GM10266 (cell line): ENCODE results near the gene FAF1.
A peak's percentile ranks its signal among the peaks of the same experiment; 100 is the strongest.
"Not testable (repeated sequence)": the region's sequence is repeated elsewhere in the genome, so short reads cannot be mapped to it uniquely, and the experiment has no call there.

Experiments used
- DNase-seq: peaks from one replicate; pipeline ENCODE4 v3.0.0; 2012; ENCODE audit errors: extremely low spot score
- TF ChIP-seq, protein P1 (sequence below): IDR thresholded peaks from 2 replicates; pipeline ENCODE4 v1.5.1; 2012; ENCODE audit warnings: mild to moderate bottlenecking, low read depth; ENCODE audit not compliant: control insufficient read depth, insufficient read depth; ENCODE audit errors: missing control alignments

Gene FAF1

GRCh38 chr1:50959303-50959912 lies 659 bp downstream of the FAF1 start:
- peak; percentile 34 for DNase-seq
- TF ChIP-seq, protein P1, sequence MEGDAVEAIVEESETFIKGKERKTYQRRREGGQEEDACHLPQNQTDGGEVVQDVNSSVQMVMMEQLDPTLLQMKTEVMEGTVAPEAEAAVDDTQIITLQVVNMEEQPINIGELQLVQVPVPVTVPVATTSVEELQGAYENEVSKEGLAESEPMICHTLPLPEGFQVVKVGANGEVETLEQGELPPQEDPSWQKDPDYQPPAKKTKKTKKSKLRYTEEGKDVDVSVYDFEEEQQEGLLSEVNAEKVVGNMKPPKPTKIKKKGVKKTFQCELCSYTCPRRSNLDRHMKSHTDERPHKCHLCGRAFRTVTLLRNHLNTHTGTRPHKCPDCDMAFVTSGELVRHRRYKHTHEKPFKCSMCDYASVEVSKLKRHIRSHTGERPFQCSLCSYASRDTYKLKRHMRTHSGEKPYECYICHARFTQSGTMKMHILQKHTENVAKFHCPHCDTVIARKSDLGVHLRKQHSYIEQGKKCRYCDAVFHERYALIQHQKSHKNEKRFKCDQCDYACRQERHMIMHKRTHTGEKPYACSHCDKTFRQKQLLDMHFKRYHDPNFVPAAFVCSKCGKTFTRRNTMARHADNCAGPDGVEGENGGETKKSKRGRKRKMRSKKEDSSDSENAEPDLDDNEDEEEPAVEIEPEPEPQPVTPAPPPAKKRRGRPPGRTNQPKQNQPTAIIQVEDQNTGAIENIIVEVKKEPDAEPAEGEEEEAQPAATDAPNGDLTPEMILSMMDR, result no peak

GRCh38 chr1:50955116-50955515 lies 5.0 kb downstream of the FAF1 start:
- DNase-seq, result no peak
- TF ChIP-seq, protein P1, result no peak

DNA sequence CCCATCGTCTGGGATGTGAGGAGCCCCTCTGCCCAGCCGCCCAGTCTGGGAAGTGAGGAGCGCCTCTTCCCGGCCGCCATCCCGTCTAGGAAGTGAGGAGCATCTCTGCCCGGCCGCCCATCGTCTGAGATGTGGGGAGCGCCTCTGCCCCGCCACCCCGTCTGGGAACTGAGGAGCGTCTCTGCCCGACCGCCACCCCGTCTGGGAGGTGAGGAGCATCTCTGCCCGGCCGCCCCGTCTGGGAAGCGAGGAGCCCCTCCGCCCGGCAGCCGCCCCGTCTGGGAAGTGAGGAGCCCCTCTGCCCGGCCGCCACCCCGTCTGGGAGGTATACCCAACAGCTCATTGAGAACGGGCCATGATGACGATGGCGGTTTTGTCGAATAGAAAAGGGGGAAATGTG lies 7.5 kb downstream of the FAF1 start:
- not testable (repeated sequence) for DNase-seq

GRCh38 chr1:50950396-50950795 lies 9.7 kb downstream of the FAF1 start:
- no peak for DNase-seq
- TF ChIP-seq, protein P1, result no peak

GRCh38 chr1:50949286-50949982 lies 10.6 kb downstream of the FAF1 start:
- TF ChIP-seq, protein P1, result no peak
- no peak for DNase-seq

GRCh38 chr1:50942334-50942733 lies 17.7 kb downstream of the FAF1 start:
- TF ChIP-seq, protein P1, result no peak
- no peak for DNase-seq

DNA sequence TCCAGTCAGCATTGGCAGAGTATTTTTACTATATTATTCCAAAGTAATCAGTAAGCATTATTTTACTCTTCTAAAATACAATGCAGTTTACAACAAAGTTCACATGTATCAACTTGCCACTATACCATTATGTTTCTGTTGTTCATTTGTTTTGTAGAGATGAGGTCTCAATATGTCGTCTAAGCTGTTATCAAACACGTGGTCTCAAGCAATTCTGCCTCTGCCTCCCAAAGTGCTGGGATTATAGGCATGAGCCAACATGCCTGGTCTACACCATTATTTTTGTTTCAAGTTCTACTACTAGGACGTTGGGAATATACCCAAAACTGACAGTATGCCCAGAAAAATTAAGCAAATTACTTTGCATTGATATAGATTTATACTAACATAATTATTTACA lies 19.8 kb downstream of the FAF1 start:
- DNase-seq, result no peak
- TF ChIP-seq, protein P1, result no peak
